HPDE6-E6E7 (cell line): Measurements from ENCODE around the gene OR2T4.

Experiments used
- DNase-seq: peaks from one replicate; pipeline ENCODE4 v3.0.0; 2011; ENCODE audit warnings: missing footprints; ENCODE audit errors: extremely low spot score

The OR2T4 gene, protein sequence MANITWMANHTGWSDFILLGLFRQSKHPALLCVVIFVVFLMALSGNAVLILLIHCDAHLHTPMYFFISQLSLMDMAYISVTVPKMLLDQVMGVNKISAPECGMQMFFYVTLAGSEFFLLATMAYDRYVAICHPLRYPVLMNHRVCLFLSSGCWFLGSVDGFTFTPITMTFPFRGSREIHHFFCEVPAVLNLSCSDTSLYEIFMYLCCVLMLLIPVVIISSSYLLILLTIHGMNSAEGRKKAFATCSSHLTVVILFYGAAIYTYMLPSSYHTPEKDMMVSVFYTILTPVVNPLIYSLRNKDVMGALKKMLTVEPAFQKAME

DNA sequence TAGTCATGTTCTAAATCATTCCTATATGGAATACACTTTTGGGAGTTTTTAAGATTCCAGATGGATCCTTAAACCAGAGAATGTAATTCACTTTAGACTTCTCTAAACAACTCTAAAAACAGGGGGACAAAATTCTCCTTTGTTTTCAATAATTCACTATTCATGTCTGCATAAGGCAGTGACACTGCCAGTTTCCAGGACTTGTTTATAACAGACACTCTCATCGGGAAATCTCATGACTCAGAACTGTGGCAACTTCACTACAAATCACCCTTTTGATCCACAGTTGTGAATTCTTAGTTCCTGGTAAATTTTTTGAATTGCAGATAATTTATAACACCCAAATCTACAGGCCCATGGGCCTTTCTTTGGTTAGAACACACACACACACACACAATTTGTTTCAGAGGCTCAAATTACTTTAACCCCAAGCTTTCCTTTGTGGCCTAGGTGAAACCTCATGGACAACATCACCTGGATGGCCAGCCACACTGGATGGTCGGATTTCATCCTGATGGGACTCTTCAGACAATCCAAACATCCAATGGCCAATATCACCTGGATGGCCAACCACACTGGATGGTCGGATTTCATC lies at the start of gene OR2T4:
Gene OR2T4, plus strand, starts transcription at position 545 of the 595 bp plus-strand sequence. Its CDS starts 0 bp downstream, at position 545.
- no peak for DNase-seq

DNA sequence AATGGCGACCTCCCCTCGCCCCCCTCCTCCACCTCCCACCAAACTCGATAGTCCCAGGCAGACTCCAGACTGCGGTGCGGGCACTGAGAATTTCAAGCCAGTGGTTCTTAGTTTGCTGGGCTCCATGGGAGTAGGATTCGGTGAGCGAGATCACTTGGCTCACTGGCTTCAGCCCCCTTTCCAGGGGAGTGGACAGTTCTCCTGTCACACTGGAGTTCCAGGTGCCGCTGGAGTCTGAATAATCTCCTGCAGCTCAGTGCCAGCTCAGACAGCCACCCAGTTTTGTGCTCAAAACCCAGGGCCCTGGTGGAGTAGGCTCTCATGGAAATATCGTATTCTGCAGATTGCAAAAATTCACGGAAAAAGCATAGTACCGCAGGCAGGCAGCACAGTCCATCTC lies 44.7 kb upstream of the OR2T4 start:
- no peak for DNase-seq

DNA sequence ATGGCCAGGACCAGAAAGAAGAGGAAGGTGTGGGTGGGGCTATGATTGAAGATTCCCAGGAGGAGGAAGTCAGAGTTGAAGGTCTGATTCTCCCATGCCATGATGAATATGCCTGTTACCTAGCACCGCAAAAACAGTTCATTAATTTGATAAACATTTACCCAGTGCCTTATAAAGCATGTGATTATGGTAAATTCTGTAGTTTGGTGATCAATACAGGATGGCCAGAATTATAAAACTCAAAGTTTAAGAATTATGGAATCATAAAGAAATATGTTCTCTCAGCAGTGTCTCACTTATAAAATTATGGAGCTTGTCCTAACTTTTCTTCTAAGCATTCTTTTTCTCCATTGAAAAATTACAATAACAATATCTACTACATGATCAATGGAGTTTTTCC lies 37.0 kb upstream of the OR2T4 start, which contains the start of gene OR2M7:
Gene OR2M7, minus strand, starts transcription at position 101 of the 400 bp plus-strand sequence. Its CDS starts 0 bp downstream, at position 101.
- DNase-seq, result no peak

DNA sequence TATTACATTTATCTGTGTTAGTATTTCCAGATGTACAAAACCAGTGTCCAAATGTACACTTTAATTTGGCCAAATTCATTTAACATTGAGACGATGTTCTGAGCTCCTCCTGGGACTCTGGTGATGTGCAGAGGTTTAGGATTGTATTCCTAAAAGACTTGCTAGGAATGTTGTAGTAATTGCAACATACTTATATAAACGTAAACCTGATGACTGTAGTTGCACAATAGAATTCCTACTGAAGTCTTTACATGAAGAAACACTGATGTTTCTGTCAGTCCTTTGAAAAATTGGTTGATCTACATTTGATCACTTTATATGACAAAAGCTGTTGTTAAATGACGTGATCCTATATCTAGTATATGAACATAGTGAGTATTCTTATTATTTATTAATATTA lies 18.0 kb upstream of the OR2T4 start:
- DNase-seq, result no peak

DNA sequence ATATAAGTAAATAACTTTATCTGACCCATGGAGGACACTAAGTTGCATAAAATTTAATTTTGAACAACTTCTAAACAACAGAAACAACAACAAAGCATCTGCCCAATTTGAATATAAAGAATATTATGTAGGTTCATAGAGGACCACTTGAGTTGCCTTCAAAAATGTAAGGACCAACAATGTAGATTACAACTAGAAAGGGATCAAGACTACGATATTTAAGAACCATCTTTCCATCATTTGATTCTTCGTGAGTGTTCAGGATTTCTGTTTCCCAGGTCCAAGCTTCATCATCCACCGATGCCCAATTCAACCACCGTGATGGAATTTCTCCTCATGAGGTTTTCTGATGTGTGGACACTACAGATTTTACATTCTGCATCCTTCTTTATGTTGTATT lies 13.0 kb upstream of the OR2T4 start, which contains the start of gene OR14C36:
Gene OR14C36, plus strand, starts transcription at position 301 of the 400 bp plus-strand sequence. Its CDS starts 0 bp downstream, at position 301.
- no peak for DNase-seq

DNA sequence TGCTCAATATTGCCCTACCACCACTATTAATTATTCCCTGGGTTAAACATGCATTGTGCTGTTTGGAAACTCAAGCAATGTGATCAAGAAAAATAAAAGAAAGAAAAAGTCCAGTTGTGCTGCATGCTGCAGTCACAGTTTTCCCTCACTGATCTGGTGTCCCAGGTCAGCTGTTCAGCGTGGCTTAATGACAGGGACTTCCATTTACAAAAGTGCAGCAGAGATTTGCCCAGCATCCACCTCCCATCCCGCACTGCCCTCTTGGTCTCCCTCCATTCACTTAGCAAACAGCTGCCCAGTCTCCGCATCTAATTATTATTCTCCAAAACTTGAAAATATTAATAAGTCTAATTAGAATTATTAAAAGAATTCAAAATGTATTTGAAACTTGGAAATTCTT lies 2.0 kb upstream of the OR2T4 start:
- no peak for DNase-seq

DNA sequence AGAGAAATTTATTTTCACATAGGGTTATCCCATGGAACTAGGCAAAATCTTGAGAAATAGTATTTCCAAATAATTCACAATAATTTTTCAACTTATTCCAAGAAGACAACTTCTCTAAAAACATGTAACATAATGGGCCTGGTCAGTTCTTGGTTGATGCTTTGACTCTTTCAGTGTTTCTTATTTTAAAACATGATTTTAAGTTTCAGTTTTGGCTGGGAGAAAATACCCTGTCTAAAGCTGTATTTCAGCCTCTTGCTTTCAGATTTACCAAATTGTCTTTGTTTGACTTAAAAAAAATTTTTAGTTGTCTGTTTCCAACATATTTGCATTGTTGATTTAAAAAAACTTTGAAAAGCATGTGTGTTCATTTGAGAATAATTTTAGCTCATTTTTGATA lies 5.1 kb downstream of the OR2T4 start:
- no peak for DNase-seq

DNA sequence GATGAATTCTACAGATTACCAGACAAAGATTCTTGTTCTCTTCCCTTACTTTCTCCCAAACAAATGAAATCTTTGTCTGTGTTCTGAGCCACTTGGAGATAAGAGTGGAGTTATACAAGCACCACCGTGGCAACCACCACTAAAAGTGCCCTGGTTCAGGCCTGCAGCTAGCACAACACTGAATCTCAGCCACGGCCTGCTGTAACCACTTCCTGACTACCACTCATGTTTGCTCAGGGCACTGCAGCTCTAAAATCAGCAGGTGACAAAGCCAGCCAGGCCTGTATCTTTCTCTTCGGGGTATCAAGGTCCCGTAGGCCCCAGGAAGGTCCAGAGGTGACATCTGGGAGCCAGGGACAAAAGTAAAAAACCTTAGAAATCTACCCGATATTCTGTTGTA lies 10.9 kb downstream of the OR2T4 start:
- DNase-seq, result no peak

DNA sequence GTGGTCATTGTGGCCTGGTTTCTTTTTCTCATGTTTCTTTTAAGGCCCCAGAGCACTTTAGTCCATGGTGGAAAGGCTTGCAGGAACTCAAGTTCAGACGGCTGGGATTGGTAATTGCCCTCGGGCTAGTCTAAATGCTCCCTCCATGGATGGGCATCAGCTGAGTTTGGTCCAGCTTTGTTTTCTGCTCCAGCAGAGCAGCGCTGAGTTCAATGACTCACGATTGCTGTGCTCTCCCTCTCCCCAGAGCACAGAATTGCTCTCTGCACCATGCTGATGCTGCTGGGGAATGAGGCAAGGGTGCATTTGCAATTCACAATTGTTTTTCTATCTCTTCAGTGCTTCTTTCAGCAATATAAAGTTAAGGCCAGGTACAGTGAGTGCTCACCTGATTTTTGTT lies 12.3 kb downstream of the OR2T4 start:
- DNase-seq, result no peak

DNA sequence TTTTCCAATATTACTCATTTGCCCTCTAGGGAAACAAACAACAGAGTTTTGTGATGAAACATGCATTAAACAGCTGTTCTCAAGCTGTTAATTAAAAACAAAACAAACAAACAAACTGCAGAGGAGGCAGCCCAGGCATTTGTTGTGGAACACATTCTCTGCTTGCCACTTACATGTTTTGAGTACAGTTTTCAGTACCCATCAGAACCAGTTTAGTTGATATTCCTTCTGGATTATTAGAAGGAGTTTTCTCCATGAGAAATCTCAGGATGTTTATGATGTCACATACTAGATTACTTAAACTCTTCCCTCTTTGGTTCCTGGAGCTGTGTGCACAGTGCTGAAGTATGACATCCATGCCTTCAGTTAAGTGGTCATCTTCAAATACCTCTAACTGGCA lies 14.0 kb downstream of the OR2T4 start, which contains the start of gene OR2T6:
Gene OR2T6, plus strand, starts transcription at position 301 of the 400 bp plus-strand sequence. CDS start 11,863 bp downstream, outside the sequence.
- DNase-seq, result no peak

DNA sequence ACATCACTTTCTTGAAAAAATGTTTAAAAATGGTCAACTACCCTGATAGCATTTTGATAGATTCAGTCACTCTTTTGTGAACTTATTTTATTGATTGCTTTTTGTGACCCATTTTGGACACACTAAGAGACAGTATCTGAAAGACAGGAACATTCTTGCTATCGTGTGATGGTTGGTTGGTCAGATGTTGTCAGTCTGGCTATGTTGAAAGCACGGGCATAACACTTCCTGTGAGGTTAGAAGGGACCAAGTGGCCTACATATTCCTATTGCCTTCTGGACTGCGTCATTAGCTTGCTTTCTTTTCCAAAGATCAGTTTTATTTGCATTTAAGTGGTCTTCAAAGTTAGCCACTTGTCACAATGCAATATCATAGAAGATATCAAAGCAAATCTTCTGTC lies 15.5 kb downstream of the OR2T4 start:
- DNase-seq, result no peak

DNA sequence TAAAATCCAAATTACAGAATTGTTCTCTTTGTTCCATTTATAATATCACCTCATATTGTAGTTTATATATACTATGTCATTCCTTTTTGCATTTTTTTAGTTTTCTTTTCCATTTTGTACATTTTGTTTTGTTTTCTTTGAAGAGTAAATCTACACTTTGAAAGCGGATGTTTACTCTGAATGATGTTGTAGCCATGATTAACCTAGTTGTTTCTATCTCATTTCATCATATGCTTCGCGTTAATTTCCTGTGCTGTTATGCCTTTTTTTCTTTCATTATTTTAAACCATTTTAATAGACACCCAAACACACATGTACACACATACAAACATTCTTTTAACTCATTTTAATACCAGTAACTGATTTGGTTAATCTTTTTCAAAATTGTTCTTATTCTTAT lies 19.4 kb downstream of the OR2T4 start:
- no peak for DNase-seq

DNA sequence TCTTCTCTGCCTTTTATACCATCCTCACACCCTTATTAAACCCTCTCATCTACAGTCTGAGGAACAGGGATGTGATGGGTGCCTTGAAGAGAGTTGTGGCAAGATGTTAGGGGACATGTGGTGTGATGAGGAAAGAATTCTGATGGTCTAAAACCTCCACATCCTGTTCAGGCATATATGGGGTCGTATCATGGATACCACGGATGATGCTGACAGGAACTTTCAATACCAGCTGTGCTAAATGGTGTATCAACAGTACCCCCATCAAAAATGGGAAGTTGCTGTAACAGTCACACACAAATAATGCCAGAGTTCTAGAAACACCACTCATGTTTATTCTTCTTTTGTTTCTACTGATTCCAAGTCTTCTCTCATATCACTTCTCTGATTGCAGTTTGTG lies 27.0 kb downstream of the OR2T4 start:
- no peak for DNase-seq

DNA sequence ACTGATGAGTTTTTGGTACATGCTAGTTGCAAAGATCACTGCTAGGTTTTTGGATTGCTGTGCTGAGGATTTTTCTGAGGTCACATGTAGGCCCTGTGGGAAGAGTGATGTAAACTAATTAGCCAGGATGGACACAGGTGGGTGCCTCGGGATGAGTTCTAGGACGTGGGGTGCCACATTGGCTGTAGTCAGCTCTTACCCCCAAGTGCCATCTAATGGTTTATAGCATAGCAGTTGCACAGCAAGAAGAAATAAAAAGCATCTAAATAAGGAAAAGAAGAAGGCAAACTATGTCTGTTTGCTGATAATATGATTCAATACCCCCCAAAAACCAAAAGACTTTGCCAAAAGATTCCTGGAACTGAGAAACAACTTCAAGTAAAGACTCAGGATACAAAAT lies 31.6 kb downstream of the OR2T4 start:
- DNase-seq, result no peak

DNA sequence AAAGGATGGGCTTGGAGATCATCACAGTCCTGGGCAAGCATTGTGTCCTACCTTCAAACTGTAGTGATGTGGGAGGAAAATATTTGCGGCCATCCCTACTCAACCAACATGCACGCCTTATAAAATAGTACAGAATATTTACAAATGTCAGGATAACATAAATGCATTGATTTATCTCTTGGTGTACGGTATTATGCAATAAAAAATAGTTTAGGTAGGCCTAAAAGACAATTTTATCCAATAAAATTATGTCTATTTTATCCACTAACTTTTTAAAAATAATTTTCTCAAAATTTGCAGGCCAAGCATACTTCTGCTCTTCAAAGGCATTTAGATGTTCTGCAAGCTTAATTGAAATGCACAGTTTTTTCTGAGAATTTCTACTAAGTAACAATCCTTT lies 41.3 kb downstream of the OR2T4 start, which contains the start of gene OR2T1:
Gene OR2T1, plus strand, starts transcription at position 301 of the 400 bp plus-strand sequence. CDS start 3,100 bp downstream, outside the sequence.
- DNase-seq, result no peak

DNA sequence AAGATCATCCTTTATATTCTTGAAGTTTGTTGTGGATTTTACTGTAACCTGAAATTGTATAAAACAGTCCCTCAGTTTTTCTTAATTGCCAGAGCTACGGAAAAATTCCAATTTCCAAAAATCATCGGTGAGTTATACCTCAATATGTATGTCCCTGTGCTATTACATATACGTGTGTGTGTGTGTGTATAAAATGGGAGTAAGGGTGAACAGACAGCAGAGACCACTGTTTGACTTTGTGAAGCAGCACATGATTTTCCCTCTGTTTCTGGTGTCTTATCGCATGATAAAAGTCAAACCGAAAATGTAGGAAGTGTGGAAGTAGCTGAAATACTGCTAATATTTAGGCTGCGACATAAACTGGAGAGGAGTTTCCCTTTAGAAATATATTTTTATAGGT lies 42.6 kb downstream of the OR2T4 start:
- peak; percentile 6 for DNase-seq

DNA sequence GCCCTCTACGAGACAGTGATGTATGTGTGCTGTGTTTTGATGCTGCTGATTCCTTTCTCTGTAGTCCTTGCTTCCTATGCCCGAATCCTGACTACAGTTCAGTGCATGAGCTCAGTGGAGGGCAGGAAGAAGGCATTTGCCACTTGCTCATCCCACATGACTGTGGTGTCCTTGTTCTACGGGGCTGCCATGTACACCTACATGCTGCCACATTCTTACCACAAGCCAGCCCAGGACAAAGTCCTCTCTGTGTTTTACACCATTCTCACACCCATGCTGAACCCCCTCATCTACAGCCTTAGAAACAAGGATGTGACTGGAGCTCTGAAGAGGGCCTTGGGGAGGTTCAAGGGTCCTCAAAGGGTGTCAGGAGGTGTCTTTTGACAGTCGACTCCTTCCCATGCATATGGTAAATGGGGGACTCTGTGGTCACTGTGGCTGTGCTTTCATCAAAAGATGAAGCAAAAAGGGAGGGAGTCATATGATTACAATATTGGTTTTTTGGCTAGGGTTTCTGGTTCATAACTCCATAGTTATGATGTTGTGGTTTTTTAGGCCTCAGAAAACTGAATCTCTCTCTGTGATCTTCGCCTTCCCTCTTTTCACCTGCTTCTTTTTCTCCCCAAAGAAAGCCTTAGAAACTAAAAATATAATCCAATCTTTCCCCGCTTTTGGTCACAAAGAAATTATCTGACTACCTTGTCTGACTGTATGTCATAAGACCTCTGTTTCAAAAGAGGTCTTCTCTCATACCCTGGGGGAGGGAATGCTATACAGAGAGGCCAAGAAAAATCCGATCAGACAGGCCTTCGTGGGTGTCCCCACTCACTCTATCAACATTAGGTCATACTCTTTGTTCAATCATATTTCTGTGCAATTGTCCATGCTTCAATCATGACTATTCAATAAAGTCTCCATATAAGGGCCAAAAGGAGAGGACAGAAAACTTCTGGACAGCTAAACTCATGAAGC lies 45.5 kb downstream of the OR2T4 start:
- no peak for DNase-seq
